SK-N-SH treated with all-trans-retinoic acid at 6 μM for 48 hours (cell line): Measurements from ENCODE around the gene PARD3.

ENCODE experiments used
- ARNTL ChIP-seq: fragments of 450-650 bp; formaldehyde crosslinking; IDR thresholded peaks from 2 replicates; pipeline ENCODE4 v1.5.0; 2020; ENCODE audit warnings: low read depth, mild to moderate bottlenecking, moderate library complexity, borderline replicate concordance
- CREB5 ChIP-seq: fragments of 250-450 bp; sonication (Bioruptor Pico); IDR thresholded peaks from 2 replicates; pipeline ENCODE4 v1.5.1; 2020; ENCODE audit warnings: low read depth, mild to moderate bottlenecking, moderate library complexity
- ISL1 ChIP-seq: fragments of 250-450 bp; sonication (Bioruptor Pico); IDR thresholded peaks from 2 replicates; pipeline ENCODE4 v2.1.2; 2022; ENCODE audit warnings: mild to moderate bottlenecking, moderate library complexity
- ZFP3 ChIP-seq: fragments of 250-450 bp; sonication (Bioruptor Pico); IDR thresholded peaks from 2 replicates; pipeline ENCODE4 v1.5.0; 2020; ENCODE audit warnings: mild to moderate bottlenecking, moderate library complexity
- ZFP30 ChIP-seq: fragments of 450-650 bp; formaldehyde crosslinking; IDR thresholded peaks from 2 replicates; pipeline ENCODE4 v1.5.0; 2022; ENCODE audit warnings: mild to moderate bottlenecking, moderate library complexity

GRCh38 chr10:34181553-34182300 lies 633.4 kb downstream of the PARD3 start:
- no peak for TF ChIP-seq ZFP30 (CRISPR knock-in tag)
- no peak for TF ChIP-seq ISL1
- no peak for TF ChIP-seq ARNTL (CRISPR knock-in tag)
- TF ChIP-seq CREB5 (CRISPR knock-in tag): no peak
- no peak for TF ChIP-seq ZFP3
